Uterus (tissue), 2 donors: Measurements from ENCODE around the gene CLSTN2.

ENCODE experiments used
- POLR2A ChIP-seq, 2 donors: fragments of 450-650 bp; IDR thresholded peaks; one replicate each; pipeline ENCODE4 v1.6.1; 2016; ENCODE audit warnings: antibody characterized with exemption in 2 of 2, mild to moderate bottlenecking in 1 of 2, moderate library complexity in 1 of 2
- TF ChIP-seq, protein P1 (sequence below), 4 experiments: fragments of 200-600 bp in 2 of 4; fragments of 450-650 bp in 2 of 4; sonication (generic) in 2 of 4; IDR thresholded peaks; one replicate each; pipeline ENCODE4 v1.5.1; 2016 to 2019; ENCODE audit warnings: antibody characterized with exemption in 4 of 4, mild to moderate bottlenecking in 2 of 4, moderate library complexity in 1 of 4

DNA sequence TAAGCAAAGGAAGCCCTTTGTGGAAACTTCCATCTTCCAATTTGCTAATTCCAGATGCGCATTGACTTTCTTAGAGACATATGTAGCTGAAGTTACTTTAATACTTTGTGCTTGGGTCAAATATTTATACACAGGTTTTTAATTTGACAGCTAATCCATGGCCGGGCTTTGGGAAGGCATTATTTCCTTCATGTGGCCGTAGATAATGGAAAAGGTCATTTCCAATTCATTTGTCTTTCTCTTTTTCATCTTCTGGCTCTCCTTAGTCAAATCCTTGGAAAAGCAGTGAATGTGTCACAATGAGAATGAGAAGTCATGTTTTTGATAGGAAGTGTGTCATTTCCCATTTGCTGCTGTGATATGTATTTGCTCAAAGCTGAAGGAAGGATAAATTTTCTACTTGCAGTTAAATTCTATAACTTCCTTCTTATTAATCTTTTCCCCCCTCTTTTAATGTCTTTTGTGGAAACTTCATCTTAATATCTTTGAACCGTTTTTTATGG, 323.3 kb downstream of the CLSTN2 start:
- no peak for TF ChIP-seq POLR2A (IDR thresholded peaks at IDR 0.05)
- TF ChIP-seq, protein P1, sequence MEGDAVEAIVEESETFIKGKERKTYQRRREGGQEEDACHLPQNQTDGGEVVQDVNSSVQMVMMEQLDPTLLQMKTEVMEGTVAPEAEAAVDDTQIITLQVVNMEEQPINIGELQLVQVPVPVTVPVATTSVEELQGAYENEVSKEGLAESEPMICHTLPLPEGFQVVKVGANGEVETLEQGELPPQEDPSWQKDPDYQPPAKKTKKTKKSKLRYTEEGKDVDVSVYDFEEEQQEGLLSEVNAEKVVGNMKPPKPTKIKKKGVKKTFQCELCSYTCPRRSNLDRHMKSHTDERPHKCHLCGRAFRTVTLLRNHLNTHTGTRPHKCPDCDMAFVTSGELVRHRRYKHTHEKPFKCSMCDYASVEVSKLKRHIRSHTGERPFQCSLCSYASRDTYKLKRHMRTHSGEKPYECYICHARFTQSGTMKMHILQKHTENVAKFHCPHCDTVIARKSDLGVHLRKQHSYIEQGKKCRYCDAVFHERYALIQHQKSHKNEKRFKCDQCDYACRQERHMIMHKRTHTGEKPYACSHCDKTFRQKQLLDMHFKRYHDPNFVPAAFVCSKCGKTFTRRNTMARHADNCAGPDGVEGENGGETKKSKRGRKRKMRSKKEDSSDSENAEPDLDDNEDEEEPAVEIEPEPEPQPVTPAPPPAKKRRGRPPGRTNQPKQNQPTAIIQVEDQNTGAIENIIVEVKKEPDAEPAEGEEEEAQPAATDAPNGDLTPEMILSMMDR (IDR thresholded peaks at IDR 0.05): no peak
